Activated CD4-positive, alpha-beta T cell treated with anti-CD3 and anti-CD28 coated beads for 36 hours (primary cell): ENCODE results near the gene TMEM144. TPM values are rescaled to one million over a fixed set of nuclear protein-coding genes. Genes with fewer than 3 reads are reported as not detected.
A peak's percentile ranks its signal among the peaks of the same experiment; 100 is the strongest.

Experiments
- ATAC-seq: fragments of 200-7000 bp; cut with Tn5 transposase; one replicate; pipeline ENCODE4 v1.10.0; 2021; ENCODE audit warnings: mild to moderate bottlenecking, moderate library complexity
- CTCF ChIA-PET: fragments of 350-600 bp; sonication (Branson Sonifier 250); formaldehyde crosslinking; loops from one replicate; lab custom pipeline; 2021; ENCODE audit warnings: antibody characterized with exemption; lab: Charles Lee
- POLR2A ChIA-PET: fragments of 350-600 bp; sonication (Branson Sonifier 250); formaldehyde crosslinking; loops from one replicate; lab custom pipeline; 2021; ENCODE audit warnings: antibody characterized with exemption, inconsistent platforms; lab: Charles Lee
- DNase-seq: peaks from one replicate; pipeline ENCODE4 v3.0.0-alpha.2; 2020
- H3K27ac Mint-ChIP-seq: one replicate; pipeline ENCODE4 v1.8.0; 2021; ENCODE audit warnings: mixed read lengths
- H3K27me3 Mint-ChIP-seq: one replicate; pipeline ENCODE4 v1.8.0; 2021; ENCODE audit warnings: mixed read lengths
- H3K36me3 Mint-ChIP-seq: one replicate; pipeline ENCODE4 v1.8.0; 2021; ENCODE audit warnings: low read depth, mixed read lengths
- H3K4me1 Mint-ChIP-seq: one replicate; pipeline ENCODE4 v1.8.0; 2021; ENCODE audit warnings: mixed read lengths
- H3K4me3 Mint-ChIP-seq: one replicate; pipeline ENCODE4 v1.8.0; 2021; ENCODE audit warnings: mild to moderate bottlenecking, moderate library complexity, mixed read lengths
- H3K9me3 Mint-ChIP-seq: one replicate; pipeline ENCODE4 v1.8.0; 2021; ENCODE audit warnings: low read depth, mixed read lengths
- intact Hi-C, 2 experiments: fragments of 100-400 bp; cut with DNase I in 1 of 2; cut with micrococcal nuclease in 1 of 2; formaldehyde crosslinking; loops; one replicate each; pipeline versions ENCODE4 v1.14.2 to v1.15.1; 2022 to 2024; cut with DNase I, micrococcal nuclease
- total RNA-seq, 2 experiments: library from RNA; stranded (reverse); gene quantifications; one replicate each; pipeline ENCODE4 v1.2.3, GENCODE V29; 2021

The TMEM144 gene
- total RNA-seq = under 1 TPM; 0.21 to 0.32 TPM

- no peaks in the 10 kb centered on the region for H3K36me3 Mint-ChIP-seq
- CTCF ChIA-PET = interaction anchor here (1.2 kb wide), 1 partner anchor 12 kb away, joined by 3 read pairs; no protein-coding TSS in a partner anchor
- intact Hi-C loops = no loop called here
- peaks cover 26% of the 10 kb centered on the region for H3K27me3 Mint-ChIP-seq
- peak; percentile 83 for DNase-seq
- peak within 1 kb of the TSS; percentile 71 for H3K4me3 Mint-ChIP-seq
- peak; percentile 99 for ATAC-seq
- peaks cover 21% of the 10 kb centered on the region for H3K4me1 Mint-ChIP-seq
- peak within 1 kb of the TSS; percentile 45 for H3K27ac Mint-ChIP-seq
- no peaks in the 10 kb centered on the region for H3K9me3 Mint-ChIP-seq
- POLR2A ChIA-PET = no interaction called here
These were observed at the start of gene TMEM144 for GRCh38 chr4:158209825-158210807. TSS of gene TMEM144 (plus strand) at chr4:158210486. CDS start at chr4:158212668, 2,182 bp downstream.

GRCh38 chr4:158161551-158162354, 48.5 kb upstream of the TMEM144 start:
- DNase-seq (no peak), ATAC-seq (no peak)
- Mint-ChIP-seq H3K4me1 (no peaks in the 10 kb centered on the region), H3K36me3 (no peaks in the 10 kb centered on the region), H3K27me3 (peaks cover 7% of the 10 kb centered on the region), H3K27ac (no peak overlapping the region), H3K4me3 (no peak overlapping the region), H3K9me3 (no peaks in the 10 kb centered on the region)
- ChIA-PET CTCF (interaction anchor here (2.9 kb wide), 1 partner anchor 10 kb away, joined by 10 read pairs; no protein-coding TSS in a partner anchor), POLR2A (no interaction called here)
- intact Hi-C loops = no loop called here

- ChIA-PET CTCF (interaction anchor here (2.9 kb wide), 1 partner anchor 9 kb away, joined by 10 read pairs; no protein-coding TSS in a partner anchor), POLR2A (no interaction called here)
- no peaks in the 10 kb centered on the region for H3K9me3 Mint-ChIP-seq
- H3K27me3 Mint-ChIP-seq = peaks cover 7% of the 10 kb centered on the region
- DNase-seq (no peak), ATAC-seq (no peak)
- intact Hi-C loops = no loop called here
- H3K4me3 Mint-ChIP-seq = no peak overlapping the region
- no peaks in the 10 kb centered on the region for H3K4me1 Mint-ChIP-seq
- H3K27ac Mint-ChIP-seq = no peak overlapping the region
- H3K36me3 Mint-ChIP-seq = no peaks in the 10 kb centered on the region
These were observed 47.7 kb upstream of the TMEM144 start for GRCh38 chr4:158162631-158163030.

GRCh38 chr4:158163941-158164767, 46.1 kb upstream of the TMEM144 start:
- DNase-seq = no peak
- Mint-ChIP-seq H3K4me3 (no peak overlapping the region), H3K27me3 (peaks cover 9% of the 10 kb centered on the region), H3K4me1 (no peaks in the 10 kb centered on the region), H3K9me3 (no peaks in the 10 kb centered on the region), H3K27ac (no peak overlapping the region), H3K36me3 (no peaks in the 10 kb centered on the region)
- no peak for ATAC-seq
- intact Hi-C loops = no loop called here
- POLR2A ChIA-PET = no interaction called here
- CTCF ChIA-PET = no interaction called here

GRCh38 chr4:158164768-158165213, 45.5 kb upstream of the TMEM144 start:
- H3K36me3 Mint-ChIP-seq = no peaks in the 10 kb centered on the region
- ChIA-PET CTCF (no interaction called here), POLR2A (no interaction called here)
- DNase-seq (no peak), ATAC-seq (no peak)
- H3K27me3 Mint-ChIP-seq = peaks cover 12% of the 10 kb centered on the region
- H3K9me3 Mint-ChIP-seq = no peaks in the 10 kb centered on the region
- intact Hi-C loops = no loop called here
- no peaks in the 10 kb centered on the region for H3K4me1 Mint-ChIP-seq
- H3K4me3 Mint-ChIP-seq = no peak overlapping the region
- H3K27ac Mint-ChIP-seq = no peak overlapping the region

GRCh38 chr4:158166701-158167100, 43.6 kb upstream of the TMEM144 start:
- ChIA-PET POLR2A (no interaction called here), CTCF (no interaction called here)
- no peak for DNase-seq
- no peak for ATAC-seq
- H3K36me3 Mint-ChIP-seq = no peaks in the 10 kb centered on the region
- no peak overlapping the region for H3K27ac Mint-ChIP-seq
- no peaks in the 10 kb centered on the region for H3K9me3 Mint-ChIP-seq
- H3K27me3 Mint-ChIP-seq = peaks cover 24% of the 10 kb centered on the region
- H3K4me3 Mint-ChIP-seq = no peak overlapping the region
- no peaks in the 10 kb centered on the region for H3K4me1 Mint-ChIP-seq
- intact Hi-C loops = no loop called here

GRCh38 chr4:158168606-158169005, 41.7 kb upstream of the TMEM144 start:
- Mint-ChIP-seq H3K4me1 (peaks cover 6% of the 10 kb centered on the region), H3K27ac (no peak overlapping the region), H3K9me3 (no peaks in the 10 kb centered on the region), H3K36me3 (no peaks in the 10 kb centered on the region), H3K27me3 (peaks cover 27% of the 10 kb centered on the region), H3K4me3 (no peak overlapping the region)
- ChIA-PET POLR2A (no interaction called here), CTCF (interaction anchor here (1.2 kb wide), 1 partner anchor 55 kb away, joined by 3 read pairs; no protein-coding TSS in a partner anchor)
- ATAC-seq (no peak), DNase-seq (no peak)
- intact Hi-C loops = no loop called here

GRCh38 chr4:158169506-158169905, 40.8 kb upstream of the TMEM144 start:
- peaks cover 6% of the 10 kb centered on the region for H3K4me1 Mint-ChIP-seq
- no peak overlapping the region for H3K4me3 Mint-ChIP-seq
- ATAC-seq = no peak
- POLR2A ChIA-PET = no interaction called here
- CTCF ChIA-PET = interaction anchor here (0.8 to 1.3 kb wide), 3 partner anchors 12 to 56 kb away, joined by 3 to 5 read pairs (median 4); no protein-coding TSS in a partner anchor
- no peak overlapping the region for H3K27ac Mint-ChIP-seq
- no peak for DNase-seq
- H3K9me3 Mint-ChIP-seq = no peaks in the 10 kb centered on the region
- H3K27me3 Mint-ChIP-seq = peaks cover 26% of the 10 kb centered on the region
- intact Hi-C loops = no loop called here
- no peaks in the 10 kb centered on the region for H3K36me3 Mint-ChIP-seq

- H3K36me3 Mint-ChIP-seq = no peaks in the 10 kb centered on the region
- ChIA-PET POLR2A (no interaction called here), CTCF (interaction anchor here (0.8 to 1.4 kb wide), 4 partner anchors 12 to 85 kb away, joined by 3 to 5 read pairs (median 4); no protein-coding TSS in a partner anchor)
- ATAC-seq (no peak), DNase-seq (no peak)
- no peaks in the 10 kb centered on the region for H3K9me3 Mint-ChIP-seq
- H3K27ac Mint-ChIP-seq = no peak overlapping the region
- peaks cover 6% of the 10 kb centered on the region for H3K4me1 Mint-ChIP-seq
- intact Hi-C loops = loop anchor here in 1 of 2 experiments (10.0 kb wide), 1 partner anchor 955 kb away; no protein-coding TSS in a partner anchor
- peaks cover 26% of the 10 kb centered on the region for H3K27me3 Mint-ChIP-seq
- H3K4me3 Mint-ChIP-seq = no peak overlapping the region
These were observed 40.2 kb upstream of the TMEM144 start for GRCh38 chr4:158169931-158170690.
